Thyroid gland (tissue), 4 donors: ENCODE measurements around the gene ARMC5.

Source experiments
- POLR2A ChIP-seq, 2 donors: fragments of 450-650 bp; IDR thresholded peaks; one replicate each; pipeline ENCODE4 v1.6.1; 2017; ENCODE audit warnings: antibody characterized with exemption in 2 of 2, mild to moderate bottlenecking in 2 of 2, moderate library complexity in 1 of 2
- TF ChIP-seq, protein P1 (sequence below), 6 experiments: fragments of 200-600 bp in 3 of 6; fragments of 450-650 bp in 3 of 6; sonication (generic) in 3 of 6; IDR thresholded peaks; one replicate each; pipeline ENCODE4 v1.5.1; 2016 to 2019; ENCODE audit warnings: antibody characterized with exemption in 6 of 6, mild to moderate bottlenecking in 2 of 6, inconsistent platforms in 1 of 6, moderate library complexity in 1 of 6

- TF ChIP-seq, protein P1, sequence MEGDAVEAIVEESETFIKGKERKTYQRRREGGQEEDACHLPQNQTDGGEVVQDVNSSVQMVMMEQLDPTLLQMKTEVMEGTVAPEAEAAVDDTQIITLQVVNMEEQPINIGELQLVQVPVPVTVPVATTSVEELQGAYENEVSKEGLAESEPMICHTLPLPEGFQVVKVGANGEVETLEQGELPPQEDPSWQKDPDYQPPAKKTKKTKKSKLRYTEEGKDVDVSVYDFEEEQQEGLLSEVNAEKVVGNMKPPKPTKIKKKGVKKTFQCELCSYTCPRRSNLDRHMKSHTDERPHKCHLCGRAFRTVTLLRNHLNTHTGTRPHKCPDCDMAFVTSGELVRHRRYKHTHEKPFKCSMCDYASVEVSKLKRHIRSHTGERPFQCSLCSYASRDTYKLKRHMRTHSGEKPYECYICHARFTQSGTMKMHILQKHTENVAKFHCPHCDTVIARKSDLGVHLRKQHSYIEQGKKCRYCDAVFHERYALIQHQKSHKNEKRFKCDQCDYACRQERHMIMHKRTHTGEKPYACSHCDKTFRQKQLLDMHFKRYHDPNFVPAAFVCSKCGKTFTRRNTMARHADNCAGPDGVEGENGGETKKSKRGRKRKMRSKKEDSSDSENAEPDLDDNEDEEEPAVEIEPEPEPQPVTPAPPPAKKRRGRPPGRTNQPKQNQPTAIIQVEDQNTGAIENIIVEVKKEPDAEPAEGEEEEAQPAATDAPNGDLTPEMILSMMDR (IDR thresholded peaks at IDR 0.05), result no peak
- TF ChIP-seq POLR2A (IDR thresholded peaks at IDR 0.05), result no peak
These were observed 45.4 kb upstream of the ARMC5 start for GRCh38 chr16:31413943-31414342.
